Fibroblast of mammary gland (primary cell): ENCODE measurements around the gene FIGLA.

Source experiments
- DNase-seq: peaks from one replicate; pipeline ENCODE4 v3.0.0-alpha.2; 2010; ENCODE audit warnings: low read depth
- H3K4me3 ChIP-seq: 2 replicates; pipeline ENCODE4 v1.5.1; 2011; ENCODE audit warnings: low read depth, mild to moderate bottlenecking, low read length, moderate library complexity; ENCODE audit not compliant: control insufficient read depth
- CTCF ChIP-seq: conservative IDR thresholded peaks from 2 replicates; pipeline ENCODE4 v1.5.1; 2011; ENCODE audit warnings: low read depth, low read length, inconsistent platforms; ENCODE audit not compliant: control insufficient read depth, insufficient read depth

The FIGLA gene

GRCh38 chr2:70790136-70790828, at the start of gene FIGLA:
Gene FIGLA, minus strand, starts transcription at chr2:70790643. Its CDS starts 5 bp downstream, at chr2:70790638.
- no peak within 1 kb of the TSS for H3K4me3 ChIP-seq
- DNase-seq = no peak
- no peak for TF ChIP-seq CTCF

- TF ChIP-seq CTCF = no peak
- H3K4me3 ChIP-seq = no peak overlapping the region
- no peak for DNase-seq
These were observed 47.8 kb upstream of the FIGLA start for GRCh38 chr2:70837980-70838925.

- no peak for DNase-seq
- H3K4me3 ChIP-seq = no peak within 1 kb of the TSS
- no peak for TF ChIP-seq CTCF
These were observed 45.2 kb upstream of the FIGLA start, which contains the start of gene CD207 for GRCh38 chr2:70835643-70836042. Gene CD207, minus strand, starts transcription at chr2:70835816. Its CDS starts 40 bp downstream, at chr2:70835776.

GRCh38 chr2:70834881-70835280, 44.4 kb upstream of the FIGLA start:
- no peak overlapping the region for H3K4me3 ChIP-seq
- TF ChIP-seq CTCF = no peak

GRCh38 chr2:70834106-70834505, 43.7 kb upstream of the FIGLA start:
- TF ChIP-seq CTCF = no peak
- no peak for DNase-seq
- no peak overlapping the region for H3K4me3 ChIP-seq

More at GRCh38 chr2:70834881-70835280, 44.4 kb upstream of the FIGLA start:
- no peak for DNase-seq

- no peak for DNase-seq
- H3K4me3 ChIP-seq = no peak overlapping the region
- no peak for TF ChIP-seq CTCF
These were observed 42.8 kb upstream of the FIGLA start for GRCh38 chr2:70833246-70833645.
